ENCODE data around the gene PPP1R1B.

Gene PPP1R1B

GRCh38 chr17:39665642-39666224 is 39.0 kb downstream of the PPP1R1B start:
- Histone ChIP-seq H2AFZ (peak overlapping the region; percentile 57), H3K4me1 (peaks cover 55% of the 10 kb centered on the region)

GRCh38 chr17:39666231-39666600 is 39.5 kb downstream of the PPP1R1B start:
- no peaks in the 10 kb centered on the region for H3K79me2 ChIP-seq
- H3K4me2 ChIP-seq (ENCODE audit: low read length), result no peak overlapping the region
- no peaks in the 10 kb centered on the region for H3K36me3 ChIP-seq (ENCODE audit: control insufficient read depth, insufficient read depth, low read length)
- peak overlapping the region; percentile 74 for H3K27ac ChIP-seq
- H3K9ac ChIP-seq, result no peak overlapping the region
- no peak overlapping the region for H2AFZ ChIP-seq
- no peak overlapping the region for H3K4me3 ChIP-seq (ENCODE audit: low read depth, low read length)
- no peak for TF ChIP-seq CTCF (IDR thresholded peaks at IDR 0.05)
- H3K4me1 ChIP-seq, result peaks cover 58% of the 10 kb centered on the region
- H3K27me3 ChIP-seq (ENCODE audit: control insufficient read depth, insufficient read depth, low read length), result no peaks in the 10 kb centered on the region
- H3K9me3 ChIP-seq (ENCODE audit: control insufficient read depth, low read length), result no peaks in the 10 kb centered on the region

More at GRCh38 chr17:39665642-39666224, 39.0 kb downstream of the PPP1R1B start:
- no peaks in the 10 kb centered on the region for H3K27me3 ChIP-seq (ENCODE audit: control insufficient read depth, insufficient read depth, low read length)
- TF ChIP-seq CTCF (IDR thresholded peaks at IDR 0.05), result peak; percentile 34
- H3K4me3 ChIP-seq (ENCODE audit: low read depth, low read length), result no peak overlapping the region
- H3K9me3 ChIP-seq (ENCODE audit: control insufficient read depth, low read length), result no peaks in the 10 kb centered on the region
- H3K9ac ChIP-seq, result no peak overlapping the region
- no peak overlapping the region for H3K4me2 ChIP-seq (ENCODE audit: low read length)
- peak overlapping the region; percentile 74 for H3K27ac ChIP-seq
- no peaks in the 10 kb centered on the region for H3K36me3 ChIP-seq (ENCODE audit: control insufficient read depth, insufficient read depth, low read length)
- H3K79me2 ChIP-seq, result no peaks in the 10 kb centered on the region

- Histone ChIP-seq H3K9me3 (ENCODE audit: control insufficient read depth, low read length) (no peaks in the 10 kb centered on the region), H3K9ac (no peak overlapping the region), H3K36me3 (ENCODE audit: control insufficient read depth, insufficient read depth, low read length) (no peaks in the 10 kb centered on the region), H2AFZ (peak overlapping the region; percentile 65), H3K4me3 (ENCODE audit: low read depth, low read length) (no peak overlapping the region), H3K27ac (peak overlapping the region; percentile 81), H3K27me3 (ENCODE audit: control insufficient read depth, insufficient read depth, low read length) (no peaks in the 10 kb centered on the region), H3K79me2 (no peaks in the 10 kb centered on the region), H3K4me2 (ENCODE audit: low read length) (no peak overlapping the region), H3K4me1 (peaks cover 63% of the 10 kb centered on the region)
- no peak for TF ChIP-seq CTCF (IDR thresholded peaks at IDR 0.05)
Observed at GRCh38 chr17:39666601-39667261, 40.0 kb downstream of the PPP1R1B start.

- no peaks in the 10 kb centered on the region for H3K9me3 ChIP-seq (ENCODE audit: control insufficient read depth, low read length)
- H3K27me3 ChIP-seq (ENCODE audit: control insufficient read depth, insufficient read depth, low read length), result no peaks in the 10 kb centered on the region
- H3K4me2 ChIP-seq (ENCODE audit: low read length), result peak overlapping the region; percentile 68
- TF ChIP-seq CTCF (IDR thresholded peaks at IDR 0.05), result no peak
- no peak overlapping the region for H3K9ac ChIP-seq
- H3K4me1 ChIP-seq, result peaks cover 65% of the 10 kb centered on the region
- no peak overlapping the region for H3K4me3 ChIP-seq (ENCODE audit: low read depth, low read length)
- H3K27ac ChIP-seq, result peak overlapping the region; percentile 81
- H3K36me3 ChIP-seq (ENCODE audit: control insufficient read depth, insufficient read depth, low read length), result no peaks in the 10 kb centered on the region
- no peaks in the 10 kb centered on the region for H3K79me2 ChIP-seq
- H2AFZ ChIP-seq, result peak overlapping the region; percentile 65
Observed at GRCh38 chr17:39667262-39667944, 40.7 kb downstream of the PPP1R1B start.

All from parathyroid adenoma (tissue), 2 donors.